ENCODE results near the gene HDAC10. TPM values are rescaled to one million over a fixed set of nuclear protein-coding genes. Genes with fewer than 3 reads are reported as not detected.

The HDAC10 gene
- total RNA-seq, 6 donors from 2014 or later = 33.0 to 202 (median 53.1) TPM

DNA sequence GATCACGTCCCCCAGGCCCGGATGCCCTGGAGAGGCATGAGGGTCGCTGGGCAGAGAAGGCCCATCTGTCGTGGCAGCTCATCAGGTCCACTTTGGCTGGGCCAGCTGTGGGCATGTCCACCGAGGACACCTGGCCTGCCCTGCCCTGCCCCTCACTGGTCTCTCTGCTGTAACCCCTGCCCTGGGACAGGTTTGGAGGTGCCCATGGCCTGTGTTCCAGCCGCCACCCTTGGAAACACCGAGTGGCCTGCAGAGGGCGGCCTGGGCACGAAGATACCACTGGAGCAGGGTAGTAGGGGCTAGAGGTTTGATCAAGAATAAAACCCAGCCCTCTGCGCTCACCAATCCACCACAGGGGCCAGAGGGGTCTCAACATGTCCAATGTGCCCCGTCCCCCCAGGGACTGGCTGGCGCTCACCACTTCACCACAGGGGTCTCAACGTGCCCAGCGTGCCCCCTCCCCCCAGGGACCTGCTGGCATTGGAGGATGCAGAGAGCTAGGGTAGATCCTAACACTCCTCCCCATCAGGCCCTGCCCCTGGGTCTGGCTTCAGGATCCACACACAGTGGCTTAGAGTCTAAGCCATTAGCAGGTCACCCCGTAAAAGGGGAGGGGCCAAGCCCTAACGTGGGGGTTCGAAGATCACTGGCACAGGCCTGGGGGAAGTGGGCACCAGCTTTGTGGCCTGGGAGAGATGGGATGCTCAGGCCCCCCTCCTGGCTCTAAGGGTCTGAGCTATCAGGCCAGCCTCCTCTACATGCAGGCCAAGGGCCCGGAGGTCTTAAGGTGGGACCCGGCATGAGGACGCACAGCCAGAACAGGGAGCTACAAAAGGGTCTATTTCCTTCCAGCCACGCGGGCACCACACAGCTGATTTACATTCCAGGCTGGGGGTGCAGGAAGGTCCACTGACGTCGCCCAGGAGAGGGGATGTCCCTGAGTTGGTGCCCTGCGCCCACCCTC lies 1.3 kb upstream of the HDAC10 start:
- Histone ChIP-seq H3K36me3 (peaks cover 0 to 14% (median 11%) of the 10 kb centered on the region in 4 donors), H3K27ac (peak overlapping the region; percentile 58 to 86 (median 82)), H3K27me3 (no peaks in the 10 kb centered on the region), H3K4me1 (peaks cover 22 to 50% (median 27%) of the 10 kb centered on the region in 4 donors), H3K9me3 (no peaks in the 10 kb centered on the region), H3K4me3 (peak overlapping the region in 3 of 4 donors; percentile 60 to 89 (median 82))
- ATAC-seq (ENCODE audit: low FRiP score in 2 of 2) (peak; percentile 76 to 81), DNase-seq (peak; percentile 85 to 88)
- TF ChIP-seq CTCF (IDR thresholded peaks at IDR 0.05) (peak; percentile 74 to 82 (median 78)), EP300 (IDR thresholded peaks at IDR 0.05) (no peak)
- 48 to 67% methylated on average over 12 to 25 of the region's 25 CpGs for WGBS, 2 donors

DNA sequence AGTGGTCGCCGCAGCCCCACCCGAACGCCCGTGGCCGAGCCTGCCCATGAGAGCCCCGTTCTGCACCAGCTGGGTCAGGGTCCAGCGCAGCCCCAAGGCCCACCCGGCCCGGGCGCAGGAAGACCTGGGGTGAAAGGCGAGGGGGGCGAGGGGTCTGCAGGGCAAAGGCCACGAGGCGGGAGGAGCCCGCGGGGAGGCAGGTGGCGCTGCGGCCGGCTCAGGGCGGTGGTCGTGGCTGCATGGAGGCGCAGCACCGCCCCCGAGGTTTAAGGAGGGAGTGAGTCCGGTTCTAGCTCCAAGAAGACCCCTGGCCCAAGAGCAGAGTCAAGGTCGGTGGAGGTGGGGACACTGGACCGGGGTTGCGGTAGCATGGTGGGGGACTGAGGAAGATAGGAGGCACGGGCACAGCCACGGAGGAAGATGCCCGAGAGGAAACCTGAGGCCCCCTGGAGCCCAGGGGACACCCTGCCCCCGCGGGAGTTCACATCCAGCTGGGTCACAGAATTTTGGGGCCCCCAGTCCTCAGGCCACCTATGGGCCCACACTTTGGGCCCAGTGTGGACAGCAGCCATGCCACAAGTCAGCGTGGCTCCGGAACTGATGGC lies 514 bp upstream of the HDAC10 start:
- DNase-seq (no peak), ATAC-seq (ENCODE audit: low FRiP score in 2 of 2) (peak in 1 of 2 donors; percentile 0)
- peak overlapping the region; percentile 60 to 89 (median 75) for H3K4me3 ChIP-seq
- no peaks in the 10 kb centered on the region for H3K27me3 ChIP-seq
- WGBS, 2 donors = 2 to 5% methylated on average over 7 to 36 of the region's 36 CpGs
- H3K36me3 ChIP-seq = peaks cover 0 to 21% (median 13%) of the 10 kb centered on the region in 4 donors
- TF ChIP-seq EP300 (IDR thresholded peaks at IDR 0.05) (no peak), POLR2AphosphoS5 (IDR thresholded peaks at IDR 0.05) (no peak), CTCF (IDR thresholded peaks at IDR 0.05) (no peak), POLR2A (IDR thresholded peaks at IDR 0.05) (no peak)
- H3K4me1 ChIP-seq = peaks cover 22 to 51% (median 28%) of the 10 kb centered on the region in 4 donors
- peak overlapping the region; percentile 58 to 86 (median 82) for H3K27ac ChIP-seq
- no peaks in the 10 kb centered on the region for H3K9me3 ChIP-seq

DNA sequence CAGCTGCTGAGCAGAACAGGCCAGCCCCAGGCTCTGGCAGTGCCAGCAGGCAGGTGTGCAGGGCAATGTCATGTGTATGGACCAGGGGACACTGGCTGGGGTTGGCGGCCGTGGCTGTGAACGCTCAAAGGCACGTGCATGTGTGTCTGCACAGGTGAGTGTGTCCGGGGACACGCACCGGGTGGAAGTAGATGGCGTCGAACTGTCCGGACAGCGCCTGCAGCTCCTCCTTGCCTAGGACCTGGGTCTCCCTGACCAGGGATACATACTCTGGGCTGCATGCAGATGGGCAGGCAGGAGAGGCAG lies 863 bp downstream of the HDAC10 start:
- Histone ChIP-seq H3K9me3 (no peaks in the 10 kb centered on the region), H3K4me1 (peaks cover 30 to 63% (median 39%) of the 10 kb centered on the region in 4 donors), H3K27me3 (no peaks in the 10 kb centered on the region), H3K27ac (peak overlapping the region in 3 of 4 donors; percentile 58 to 82 (median 81)), H3K36me3 (peaks cover 3 to 30% (median 21%) of the 10 kb centered on the region in 4 donors), H3K4me3 (peak overlapping the region; percentile 60 to 89 (median 75))
- ATAC-seq (ENCODE audit: low FRiP score in 2 of 2) (no peak), DNase-seq (no peak)
- TF ChIP-seq CTCF (IDR thresholded peaks at IDR 0.05) (no peak), EP300 (IDR thresholded peaks at IDR 0.05) (no peak), POLR2A (IDR thresholded peaks at IDR 0.05) (no peak), POLR2AphosphoS5 (IDR thresholded peaks at IDR 0.05) (no peak)
- 73 to 87% methylated on average over 7 to 11 of the region's 11 CpGs for WGBS, 2 donors

- H3K4me3 ChIP-seq = peak overlapping the region in 2 of 4 donors; percentile 60 to 82
- TF ChIP-seq POLR2A (IDR thresholded peaks at IDR 0.05) = no peak
- TF ChIP-seq EP300 (IDR thresholded peaks at IDR 0.05) = no peak
- no peak for TF ChIP-seq POLR2AphosphoS5 (IDR thresholded peaks at IDR 0.05)
- TF ChIP-seq CTCF (IDR thresholded peaks at IDR 0.05) = no peak
- peak in 1 of 2 donors; percentile 77 for DNase-seq
- ATAC-seq (ENCODE audit: low FRiP score in 2 of 2) = no peak
- peak overlapping the region in 1 of 4 donors; percentile 82 for H3K27ac ChIP-seq
- H3K36me3 ChIP-seq = peaks cover 3 to 30% (median 21%) of the 10 kb centered on the region in 4 donors
- H3K27me3 ChIP-seq = no peaks in the 10 kb centered on the region
- no peaks in the 10 kb centered on the region for H3K9me3 ChIP-seq
- WGBS, 2 donors = 95% methylated on average over 17 to 31 of the region's 32 CpGs
- peaks cover 30 to 65% (median 39%) of the 10 kb centered on the region in 4 donors for H3K4me1 ChIP-seq
Measured at GRCh38 chr22:50249341-50250248, 1.5 kb downstream of the HDAC10 start.
